ENCODE data around the gene RPLP2.
A peak's percentile ranks its signal among the peaks of the same experiment; 100 is the strongest.

RPLP2 gene

DNA sequence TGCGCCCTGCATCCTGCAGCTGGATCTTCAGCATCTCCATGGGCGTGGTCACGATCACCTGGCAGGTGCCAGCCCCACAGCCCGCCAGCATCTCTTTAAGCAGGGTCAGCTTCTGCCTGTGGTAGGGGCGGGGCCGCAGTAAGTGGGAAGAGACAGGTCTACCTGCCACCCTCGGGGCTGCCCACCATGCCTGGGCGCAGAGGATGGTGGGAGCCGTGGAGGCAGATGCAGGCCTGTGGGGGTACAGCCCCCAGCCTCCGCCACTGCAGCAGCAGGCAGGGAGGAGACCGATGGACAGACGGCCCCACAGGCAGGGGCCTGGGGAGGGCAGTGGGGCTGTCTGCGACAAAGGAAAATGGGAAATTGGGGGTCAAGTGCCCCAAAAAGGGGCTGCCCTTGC lies 16.9 kb upstream of the RPLP2 start:
- no peak for DNase-seq

DNA sequence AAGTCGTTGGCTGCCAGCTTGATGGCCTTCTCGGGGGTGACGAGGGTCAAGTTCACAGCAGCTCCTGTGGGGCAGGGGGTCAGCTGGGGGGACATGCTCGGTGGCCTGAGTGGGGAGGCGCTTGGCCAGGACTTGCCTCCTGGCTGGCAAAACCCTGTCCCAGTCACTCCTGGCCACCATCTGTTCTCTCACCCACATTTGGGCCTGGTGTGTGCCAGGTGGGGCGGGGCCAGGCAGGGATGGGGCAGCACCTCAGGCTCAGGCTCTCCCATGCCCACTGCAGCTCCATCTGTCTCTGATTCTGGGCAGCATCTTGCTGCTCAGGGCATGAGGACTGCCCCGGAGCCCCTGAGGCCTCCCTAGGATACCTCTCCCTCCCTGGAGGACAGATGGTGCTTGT lies 16.2 kb upstream of the RPLP2 start:
- no peak for DNase-seq

- DNase-seq: no peak
Observed at GRCh38 chr11:794013-794765, 15.6 kb upstream of the RPLP2 start.

- no peak for DNase-seq
Observed at GRCh38 chr11:794766-795633, 14.8 kb upstream of the RPLP2 start.

DNA sequence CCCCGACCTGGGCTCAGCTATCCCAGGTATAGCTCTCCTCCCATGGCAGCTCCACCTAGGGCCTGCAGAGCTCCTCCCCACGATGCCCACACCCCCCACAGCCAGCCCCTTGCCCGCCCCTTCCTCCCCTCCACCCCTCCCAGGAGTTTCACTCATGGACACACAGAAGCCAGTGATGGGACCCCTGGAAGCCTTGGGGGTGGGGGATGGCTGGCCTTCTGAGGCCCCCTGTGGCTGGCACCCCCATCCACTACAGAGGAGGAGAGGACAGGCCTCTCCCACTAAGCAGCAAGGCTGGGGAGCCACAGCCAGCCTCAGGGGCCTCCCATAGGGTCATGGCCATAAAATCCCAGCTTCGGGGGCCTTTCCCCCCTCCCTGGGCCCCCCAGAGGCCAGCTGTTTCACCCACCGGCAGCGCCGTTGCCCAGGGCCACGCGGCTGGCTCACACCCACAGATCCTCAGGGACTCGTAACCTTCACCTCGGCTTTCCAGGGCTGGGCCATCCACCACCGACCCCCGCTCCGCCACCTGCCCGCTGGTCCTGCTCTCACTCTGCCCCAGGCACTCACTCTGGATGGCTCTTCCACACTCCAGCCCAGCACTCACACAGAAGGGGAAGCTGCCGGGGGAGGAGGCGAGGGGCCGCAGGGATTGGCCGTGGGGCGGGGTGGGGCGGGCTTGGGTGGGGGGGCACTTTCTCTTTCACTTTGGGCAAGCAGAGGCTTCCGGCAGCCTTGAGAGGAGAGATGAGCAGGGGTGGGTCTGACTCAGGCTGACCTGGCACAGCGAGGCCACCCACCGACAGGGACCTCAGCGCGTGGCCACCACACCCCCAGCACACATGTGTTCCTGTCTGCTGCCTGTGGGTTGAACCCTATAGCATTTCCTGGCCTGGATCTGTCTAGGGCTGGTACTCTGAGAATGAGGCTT lies 13.9 kb upstream of the RPLP2 start:
- peak; percentile 40 for DNase-seq

GRCh38 chr11:796565-797295 lies 13.0 kb upstream of the RPLP2 start:
- no peak for DNase-seq

- DNase-seq: peak; percentile 77
Observed at GRCh38 chr11:797296-798092, 12.3 kb upstream of the RPLP2 start.

DNA sequence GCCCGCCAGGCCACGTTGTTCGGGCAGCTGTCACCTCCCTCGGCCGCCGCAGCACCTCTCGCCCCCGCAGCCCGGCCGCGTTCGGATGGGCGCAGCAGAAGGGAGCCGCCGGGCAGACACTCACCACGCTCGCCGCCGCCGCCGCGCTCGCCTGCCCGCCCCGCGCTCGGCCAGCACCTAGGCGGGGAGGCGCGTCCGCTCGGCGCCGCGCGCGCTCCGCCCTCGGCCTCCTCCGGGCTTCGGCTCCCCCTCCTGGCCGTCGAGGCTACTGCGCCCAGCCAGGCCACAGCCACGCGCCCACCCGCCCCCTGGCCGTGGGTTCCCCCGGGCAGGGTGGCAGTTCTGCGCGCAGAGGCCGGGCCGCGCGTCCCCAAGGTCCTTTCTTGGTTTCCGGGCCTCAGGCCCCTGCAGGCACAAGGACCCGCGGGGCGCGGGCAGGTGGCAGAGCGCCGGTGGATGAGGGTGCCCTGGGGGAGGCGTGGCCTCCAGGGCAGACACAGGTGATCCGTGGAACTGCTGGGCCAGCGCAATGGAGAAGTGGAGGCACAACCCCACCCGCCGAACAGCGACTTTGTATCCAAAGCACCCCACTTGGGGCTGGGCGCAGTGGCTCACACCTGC lies 11.6 kb upstream of the RPLP2 start, which contains the start of gene SLC25A22:
Gene SLC25A22 (minus strand): TSS at position 189 of the 621 bp plus-strand sequence. CDS start 3,275 bp downstream, outside the sequence.
- peak; percentile 77 for DNase-seq

DNA sequence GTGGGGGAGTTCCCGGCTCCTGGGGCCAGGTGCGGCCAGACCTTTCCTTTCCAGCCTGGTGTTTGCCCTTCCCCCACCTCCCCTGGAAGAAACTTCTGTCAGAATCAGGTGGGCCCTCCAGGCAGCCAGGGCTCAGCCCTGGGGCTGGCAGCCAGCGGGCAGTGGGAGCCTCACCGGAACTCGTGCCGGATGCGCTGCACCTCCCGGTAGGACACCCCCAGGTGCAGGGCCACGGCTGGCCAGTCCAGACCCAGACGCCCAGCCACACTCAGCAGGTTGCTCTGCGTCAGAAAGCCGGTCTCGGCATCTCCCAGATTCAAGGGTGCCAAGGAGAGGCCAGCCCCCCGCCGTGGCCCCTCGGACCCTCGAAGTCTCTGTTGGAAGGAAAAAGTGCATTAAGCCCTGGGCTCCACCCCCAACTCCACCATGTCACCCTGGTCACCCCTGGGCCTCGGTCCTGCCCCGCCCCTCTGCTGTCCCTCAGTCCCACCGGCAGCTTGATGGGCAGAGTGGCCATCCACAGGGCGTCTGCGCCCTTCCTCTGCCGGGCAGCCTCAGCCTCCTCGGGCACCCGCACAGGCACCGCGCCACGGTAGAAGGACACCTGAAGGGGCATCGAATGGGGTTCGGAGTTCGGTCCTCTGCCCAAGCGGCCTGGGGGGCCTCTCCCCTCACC lies 10.0 kb upstream of the RPLP2 start:
- no peak for DNase-seq

DNA sequence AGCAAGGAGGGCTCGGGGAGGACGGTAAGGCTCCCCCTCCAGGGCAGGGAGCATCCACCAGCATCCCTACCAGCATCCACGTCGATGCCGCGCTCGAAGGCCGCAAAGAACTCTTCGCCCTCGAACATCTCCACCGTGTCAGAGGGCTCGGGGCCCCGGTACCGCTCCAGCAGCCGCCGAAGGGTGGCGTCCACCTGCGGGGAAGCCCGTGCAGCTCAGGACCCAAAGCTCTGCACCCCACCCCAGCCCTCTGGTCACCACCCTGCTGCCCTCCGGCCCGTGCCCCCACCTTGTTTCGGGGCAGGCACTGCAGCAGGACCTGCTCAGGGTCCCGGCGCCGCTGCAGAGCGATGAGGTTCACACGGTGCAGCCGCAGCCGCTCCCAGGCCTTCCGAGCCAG lies 9.3 kb upstream of the RPLP2 start:
- no peak for DNase-seq

DNA sequence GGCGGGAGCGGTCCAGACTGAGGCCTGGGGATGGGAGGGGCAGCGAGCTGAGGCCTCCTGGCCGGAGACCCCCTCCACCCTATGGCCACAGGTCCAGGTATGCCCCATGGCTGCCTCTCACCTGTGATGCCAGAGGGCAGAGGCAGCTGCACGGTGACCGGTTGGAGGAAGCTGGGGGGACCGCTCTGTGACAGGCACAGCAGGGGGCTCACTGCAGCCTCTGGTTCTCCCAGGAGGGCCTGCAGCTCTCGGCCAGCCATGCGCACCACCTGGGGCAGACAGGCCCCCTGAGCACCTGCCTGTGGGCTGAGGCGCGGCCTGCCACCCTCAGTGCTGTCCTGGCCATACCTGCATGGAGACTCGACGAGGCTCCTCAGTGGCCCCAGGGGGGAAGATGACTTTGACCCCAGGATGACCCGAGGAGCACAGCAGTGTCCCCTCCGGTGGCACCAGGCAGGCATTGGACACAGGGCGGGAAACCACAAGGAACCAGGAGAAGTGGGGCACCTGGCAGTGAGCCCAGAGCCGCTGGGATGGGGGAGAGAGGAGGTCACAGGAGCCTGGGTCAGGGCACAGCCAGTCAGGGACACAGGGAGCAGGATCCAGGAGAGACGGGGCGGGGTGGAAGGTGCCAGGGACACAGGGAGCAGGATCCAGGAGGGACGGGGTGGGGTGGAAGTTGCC lies 8.5 kb upstream of the RPLP2 start:
- no peak for DNase-seq

DNA sequence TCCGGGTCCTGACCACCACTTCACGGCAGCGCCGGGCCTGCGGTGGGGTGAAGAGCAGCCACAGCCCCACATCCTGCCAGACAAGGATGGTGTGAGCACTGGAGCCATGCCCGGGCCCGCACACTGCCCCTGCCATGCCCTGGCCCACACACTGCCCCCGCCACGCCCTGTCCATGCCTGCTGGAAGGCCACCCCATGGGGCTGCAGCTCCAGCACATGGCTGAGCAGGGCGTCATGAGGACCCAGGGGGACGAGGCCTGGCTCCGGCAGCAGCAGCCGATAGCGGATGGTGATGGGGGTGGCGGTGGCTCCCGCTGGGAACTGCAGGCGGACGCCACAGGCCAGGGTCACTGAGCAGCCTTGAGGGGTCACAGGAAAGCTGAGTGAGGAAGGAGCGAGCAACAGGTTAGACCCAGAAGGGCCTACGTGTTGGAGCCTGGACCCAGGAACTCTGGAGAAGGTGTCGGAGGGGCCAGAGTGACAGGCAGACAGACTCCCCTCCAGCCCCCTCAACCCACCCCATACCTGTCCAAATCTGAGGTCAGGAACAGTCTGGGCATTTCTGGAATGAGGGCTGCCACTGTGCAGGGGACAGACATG lies 7.6 kb upstream of the RPLP2 start:
- no peak for DNase-seq

- DNase-seq: no peak
Observed at GRCh38 chr11:802693-803466, 6.9 kb upstream of the RPLP2 start.

GRCh38 chr11:803467-803742 lies 6.4 kb upstream of the RPLP2 start:
- no peak for DNase-seq

GRCh38 chr11:803770-804598 lies 5.8 kb upstream of the RPLP2 start:
- DNase-seq: no peak

DNA sequence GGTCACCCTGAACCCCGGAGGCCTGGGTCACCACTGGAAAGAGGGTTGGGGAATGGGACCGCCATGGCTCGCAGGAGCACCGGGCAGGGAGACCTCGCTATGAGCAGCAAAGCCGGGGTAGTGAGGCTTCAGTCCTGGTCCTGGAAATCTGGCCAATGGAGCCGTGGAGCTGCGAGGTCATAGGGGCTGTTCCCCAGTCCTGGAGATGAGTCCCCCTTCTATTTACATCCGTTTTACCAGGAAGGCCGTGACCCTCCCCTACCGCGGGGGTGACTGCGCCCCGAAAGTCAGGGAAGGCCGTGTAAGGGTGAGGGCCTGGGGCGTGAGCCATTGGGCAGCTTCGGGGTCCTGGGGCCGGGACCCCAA lies 5.2 kb upstream of the RPLP2 start:
- no peak for DNase-seq

- no peak for DNase-seq
Observed at GRCh38 chr11:808427-809286, 1.1 kb upstream of the RPLP2 start.
